NCI-H748 (cell line): ENCODE measurements around the gene PGAP1.

Experiments used
- DNase-seq: peaks from one replicate; lab custom pipeline; 2025; ENCODE audit not compliant: unreplicated experiment; lab: John Stamatoyannopoulos, UW

The PGAP1 gene, protein sequence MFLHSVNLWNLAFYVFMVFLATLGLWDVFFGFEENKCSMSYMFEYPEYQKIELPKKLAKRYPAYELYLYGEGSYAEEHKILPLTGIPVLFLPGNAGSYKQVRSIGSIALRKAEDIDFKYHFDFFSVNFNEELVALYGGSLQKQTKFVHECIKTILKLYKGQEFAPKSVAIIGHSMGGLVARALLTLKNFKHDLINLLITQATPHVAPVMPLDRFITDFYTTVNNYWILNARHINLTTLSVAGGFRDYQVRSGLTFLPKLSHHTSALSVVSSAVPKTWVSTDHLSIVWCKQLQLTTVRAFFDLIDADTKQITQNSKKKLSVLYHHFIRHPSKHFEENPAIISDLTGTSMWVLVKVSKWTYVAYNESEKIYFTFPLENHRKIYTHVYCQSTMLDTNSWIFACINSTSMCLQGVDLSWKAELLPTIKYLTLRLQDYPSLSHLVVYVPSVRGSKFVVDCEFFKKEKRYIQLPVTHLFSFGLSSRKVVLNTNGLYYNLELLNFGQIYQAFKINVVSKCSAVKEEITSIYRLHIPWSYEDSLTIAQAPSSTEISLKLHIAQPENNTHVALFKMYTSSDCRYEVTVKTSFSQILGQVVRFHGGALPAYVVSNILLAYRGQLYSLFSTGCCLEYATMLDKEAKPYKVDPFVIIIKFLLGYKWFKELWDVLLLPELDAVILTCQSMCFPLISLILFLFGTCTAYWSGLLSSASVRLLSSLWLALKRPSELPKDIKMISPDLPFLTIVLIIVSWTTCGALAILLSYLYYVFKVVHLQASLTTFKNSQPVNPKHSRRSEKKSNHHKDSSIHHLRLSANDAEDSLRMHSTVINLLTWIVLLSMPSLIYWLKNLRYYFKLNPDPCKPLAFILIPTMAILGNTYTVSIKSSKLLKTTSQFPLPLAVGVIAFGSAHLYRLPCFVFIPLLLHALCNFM

DNA sequence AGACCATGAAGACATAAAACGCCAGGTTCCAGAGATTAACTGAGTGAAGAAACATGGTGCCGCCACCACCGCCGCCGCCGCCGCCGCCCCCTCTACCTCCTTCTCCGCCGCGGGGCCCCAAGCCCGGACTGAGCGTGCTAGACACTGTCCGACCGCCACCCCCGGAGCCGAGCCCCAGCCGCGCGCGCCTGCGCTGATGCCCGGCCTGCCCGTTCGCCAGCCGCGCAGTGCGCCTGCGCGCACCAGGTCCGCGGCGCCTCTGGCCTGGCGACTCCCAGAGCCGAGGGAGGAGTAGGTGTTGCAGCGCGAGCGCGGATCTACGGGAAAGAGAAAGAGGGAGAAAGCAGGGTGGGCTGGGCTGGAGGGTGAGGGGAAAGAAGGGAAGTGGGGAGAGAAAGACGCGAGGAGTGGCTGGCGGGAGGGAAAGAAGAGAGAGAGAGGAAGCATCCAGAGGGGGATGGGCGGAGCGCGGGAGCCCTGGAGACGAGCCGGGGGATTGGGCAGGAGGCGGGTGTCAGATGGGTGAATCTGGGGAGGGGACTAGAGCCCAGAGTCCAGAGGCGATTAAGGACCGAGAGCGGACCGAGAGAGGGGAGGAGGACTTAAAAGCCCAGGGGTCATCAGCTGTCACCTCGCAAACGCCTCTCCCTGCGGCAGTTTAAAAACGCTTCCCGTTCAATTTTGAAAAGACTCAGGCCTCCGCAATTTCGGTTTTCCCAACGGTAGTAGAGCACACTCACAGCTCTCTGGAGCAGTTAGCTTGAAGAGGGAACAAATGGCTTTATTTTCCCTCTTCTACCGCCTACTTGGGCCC lies at the start of gene PGAP1:
Gene PGAP1 (minus strand): TSS at position 146 of the 814 bp plus-strand sequence. CDS start 91 bp downstream, at position 55.
- DNase-seq, result peak; percentile 100

DNA sequence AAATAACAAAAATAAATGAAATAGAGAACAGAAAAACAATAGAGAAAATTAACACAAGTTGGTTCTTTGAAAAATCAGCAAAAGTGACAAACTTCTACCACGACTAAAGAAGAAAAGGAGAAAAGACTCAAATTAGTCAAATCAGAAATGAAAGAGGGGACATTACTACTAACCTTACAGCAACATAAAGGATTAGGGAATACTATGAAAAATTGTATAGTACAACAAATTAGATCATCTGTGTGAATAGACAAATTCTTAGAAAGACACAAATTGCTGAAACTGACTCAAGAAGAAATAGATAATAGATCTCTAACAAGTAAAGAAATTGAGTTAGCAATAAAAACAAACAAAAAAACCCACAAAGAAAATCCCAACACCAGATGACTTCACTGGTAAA lies 48.5 kb upstream of the PGAP1 start:
- DNase-seq, result no peak

DNA sequence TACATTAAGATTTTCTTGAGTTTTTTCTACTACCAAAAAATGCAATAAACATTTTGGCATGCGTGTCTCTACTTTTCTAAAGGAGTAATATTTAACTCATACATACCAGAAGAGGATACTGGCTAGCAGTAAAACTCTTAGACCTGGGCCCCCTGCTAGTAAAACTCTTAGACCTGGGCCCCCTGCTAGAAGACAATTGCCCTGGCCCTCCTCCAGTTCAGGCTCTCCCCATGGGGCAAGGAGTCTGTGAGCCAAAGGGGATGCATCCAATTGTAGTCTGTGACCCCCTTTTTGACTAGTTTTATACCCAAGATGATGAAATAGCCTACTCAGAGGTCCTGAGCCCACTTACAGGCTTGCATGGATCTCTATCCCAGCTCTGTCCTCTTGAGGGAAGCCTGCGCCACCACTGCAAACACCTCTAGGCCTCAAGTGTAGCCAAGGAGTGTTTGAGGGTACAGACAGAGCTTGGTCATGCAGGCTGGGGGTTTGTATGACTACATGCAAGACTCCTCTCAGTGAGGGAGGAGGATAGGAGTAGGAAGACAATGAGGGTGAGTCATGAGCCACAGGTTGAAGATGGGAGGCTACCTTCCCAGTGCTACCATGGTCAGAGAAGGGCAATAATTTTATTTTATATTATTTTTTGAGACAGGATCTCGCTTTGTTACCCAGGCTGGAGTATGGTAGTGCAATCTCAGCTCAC lies 45.2 kb upstream of the PGAP1 start:
- no peak for DNase-seq

DNA sequence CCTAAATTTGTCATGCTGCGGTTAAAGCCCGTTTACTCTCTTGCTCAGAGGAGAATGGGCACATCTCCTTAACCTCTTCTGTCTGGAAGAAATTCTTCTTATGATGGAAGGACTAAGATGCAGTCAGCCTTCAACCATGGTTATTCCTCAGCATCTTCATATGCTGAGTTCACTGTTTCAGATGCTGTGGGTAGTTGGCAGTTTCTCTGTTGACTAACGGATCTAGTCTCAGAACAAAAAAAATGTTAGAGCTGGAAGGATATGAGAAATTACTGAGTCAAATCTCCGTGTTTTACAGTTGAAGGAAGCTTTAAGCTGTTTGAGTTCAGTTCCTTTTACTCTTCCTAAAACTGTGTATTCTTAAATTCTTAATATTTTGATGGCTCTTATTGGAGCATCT lies 43.6 kb upstream of the PGAP1 start:
- no peak for DNase-seq

DNA sequence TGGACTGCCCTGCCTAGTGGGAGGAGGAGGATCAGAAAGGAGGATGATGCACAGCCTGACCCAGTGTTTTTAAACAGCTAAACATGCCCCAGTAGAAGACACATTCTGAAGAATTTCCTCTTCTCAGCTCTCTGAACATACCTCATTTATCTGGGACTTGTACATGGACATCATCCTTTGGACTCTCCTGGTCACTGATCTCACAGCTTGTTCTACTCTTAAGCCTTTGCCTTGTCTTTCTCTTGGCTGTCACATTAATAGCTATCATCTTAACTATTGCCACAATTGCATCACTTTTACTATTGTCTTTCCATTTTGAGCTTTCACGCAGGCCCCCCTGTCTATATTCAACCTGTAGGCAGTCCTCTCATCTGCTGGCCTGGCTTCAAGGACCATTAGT lies 42.0 kb upstream of the PGAP1 start:
- DNase-seq, result no peak

DNA sequence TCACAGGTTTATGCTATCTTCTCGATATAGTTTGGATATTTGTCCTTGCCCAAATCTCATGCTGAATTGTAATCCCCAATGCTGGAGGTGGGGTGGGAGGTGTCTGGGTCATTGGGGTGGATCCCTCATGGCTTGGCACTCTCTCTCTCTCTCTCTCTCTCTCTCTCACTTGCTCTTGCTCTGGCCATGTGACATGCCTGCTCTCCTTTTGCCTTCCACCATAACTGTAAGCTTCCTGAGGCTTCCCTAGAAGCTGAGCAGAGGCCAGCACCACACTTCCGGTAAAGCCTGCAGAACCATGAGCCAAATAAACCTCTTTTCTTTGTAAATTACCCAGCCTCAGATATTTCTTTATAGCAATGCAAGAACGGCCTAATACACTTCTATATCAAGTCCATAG lies 41.3 kb upstream of the PGAP1 start:
- DNase-seq, result peak; percentile 60

DNA sequence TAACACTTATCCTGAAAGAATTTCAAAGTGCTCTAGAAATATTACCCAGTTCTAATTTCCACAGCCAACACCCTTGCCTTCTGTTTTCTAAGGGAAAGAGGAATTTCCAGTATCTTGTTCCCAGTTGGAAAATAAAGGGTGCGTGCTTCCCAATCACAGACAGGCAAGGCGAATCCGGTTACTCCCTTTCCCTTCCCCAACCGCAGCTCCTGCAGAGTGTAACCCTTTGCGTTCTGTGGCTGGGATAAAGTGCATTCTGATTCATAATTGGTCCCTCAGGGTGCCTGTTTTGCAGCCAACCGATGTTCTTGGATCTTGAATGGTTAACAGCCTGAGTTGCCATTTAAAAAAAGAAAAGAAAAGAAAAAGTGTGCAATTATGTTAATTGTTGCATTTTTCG lies 40.6 kb upstream of the PGAP1 start:
- DNase-seq, result peak; percentile 92

DNA sequence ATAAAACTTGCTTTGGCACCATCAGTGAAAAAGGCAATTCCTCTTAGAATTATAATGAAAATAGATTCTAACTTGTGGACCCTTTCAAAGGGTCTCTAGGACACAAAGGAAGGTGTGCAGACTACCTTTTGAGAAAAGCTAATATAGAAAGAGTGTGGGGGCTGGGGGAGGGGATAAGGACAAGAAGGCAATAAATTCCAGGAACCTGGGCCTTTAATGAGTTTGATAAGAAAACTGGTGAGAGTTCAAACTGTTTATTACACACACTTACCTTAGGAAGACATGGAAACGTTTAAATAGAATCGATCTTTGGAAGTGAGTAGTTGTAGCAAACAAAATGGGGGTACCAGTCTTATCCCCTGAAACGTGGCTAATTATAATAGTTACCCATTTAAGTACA lies 39.6 kb upstream of the PGAP1 start:
- DNase-seq, result no peak

DNA sequence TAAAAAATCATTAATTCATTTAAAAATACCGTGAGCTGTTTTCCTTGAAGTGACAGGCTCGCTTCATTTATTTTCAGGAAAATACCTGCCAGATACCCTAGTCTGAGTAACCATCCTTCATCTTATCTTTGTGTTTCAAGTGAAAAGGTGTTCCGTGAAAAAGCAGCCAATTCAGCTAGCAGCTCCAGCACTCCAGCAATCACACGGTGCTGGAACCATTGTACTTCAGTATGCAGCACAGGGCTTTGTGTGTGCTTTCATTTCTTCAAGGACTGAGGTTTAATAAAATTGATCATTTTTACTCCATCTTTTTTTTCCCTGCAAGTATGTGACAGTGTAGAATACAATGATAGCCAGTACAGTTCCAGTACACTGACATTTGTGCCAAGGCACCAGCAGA lies 39.1 kb upstream of the PGAP1 start:
- peak; percentile 47 for DNase-seq

DNA sequence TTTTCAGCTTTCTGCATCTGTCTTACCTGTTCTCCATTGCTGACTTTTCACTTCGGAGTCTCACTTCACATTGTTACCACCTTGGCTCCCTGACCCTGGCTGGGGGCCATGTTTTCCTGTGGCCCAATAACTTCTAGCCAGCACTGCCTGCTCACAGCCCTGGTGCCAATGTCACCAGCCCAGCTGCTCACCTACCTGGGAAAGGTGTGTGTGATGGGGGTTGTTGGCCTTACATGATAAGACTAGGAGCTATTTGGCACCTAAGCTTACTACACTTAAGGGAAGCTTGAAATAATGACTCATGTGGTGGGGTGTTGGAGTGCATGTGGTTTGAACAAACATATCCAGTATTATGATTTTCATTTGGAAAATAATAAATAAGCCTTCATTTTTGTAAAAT lies 37.5 kb upstream of the PGAP1 start:
- DNase-seq, result no peak

DNA sequence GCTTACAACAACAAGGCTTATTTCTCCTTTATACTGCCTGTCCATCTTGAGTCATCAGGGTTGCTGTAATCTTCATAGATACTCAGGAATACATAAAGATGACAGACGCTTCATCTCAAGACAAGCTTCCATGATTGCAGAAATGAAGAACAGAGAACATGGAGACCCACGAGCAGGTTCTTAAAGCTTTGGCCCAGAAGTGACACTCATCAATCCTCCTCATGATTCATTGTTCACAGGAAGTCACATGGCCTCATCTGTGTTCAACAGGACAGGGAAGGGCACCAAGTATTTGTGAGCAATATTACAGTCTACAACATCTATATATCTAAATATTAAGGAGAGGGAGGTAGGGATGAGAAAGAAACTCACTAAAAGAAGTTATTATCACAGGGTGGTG lies 36.5 kb upstream of the PGAP1 start:
- no peak for DNase-seq

DNA sequence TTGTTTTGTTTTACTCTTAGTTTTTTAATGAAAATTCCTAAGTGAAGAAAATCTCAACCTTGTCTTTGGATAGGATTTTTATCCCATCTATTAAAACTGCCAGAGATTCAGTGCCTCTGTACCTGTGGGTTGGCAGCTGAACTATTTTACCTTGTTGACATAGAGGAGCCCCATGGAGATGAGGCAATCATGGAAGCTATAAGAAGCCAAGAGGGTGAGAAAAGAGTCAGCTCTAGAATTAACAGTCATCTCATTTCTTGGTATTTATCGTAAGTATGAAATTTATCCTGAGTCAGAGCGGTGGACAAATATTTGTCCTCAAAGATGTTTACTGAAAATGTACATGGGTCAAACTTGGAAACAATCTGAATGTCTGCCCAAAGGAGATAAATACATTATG lies 35.8 kb upstream of the PGAP1 start:
- peak; percentile 33 for DNase-seq

DNA sequence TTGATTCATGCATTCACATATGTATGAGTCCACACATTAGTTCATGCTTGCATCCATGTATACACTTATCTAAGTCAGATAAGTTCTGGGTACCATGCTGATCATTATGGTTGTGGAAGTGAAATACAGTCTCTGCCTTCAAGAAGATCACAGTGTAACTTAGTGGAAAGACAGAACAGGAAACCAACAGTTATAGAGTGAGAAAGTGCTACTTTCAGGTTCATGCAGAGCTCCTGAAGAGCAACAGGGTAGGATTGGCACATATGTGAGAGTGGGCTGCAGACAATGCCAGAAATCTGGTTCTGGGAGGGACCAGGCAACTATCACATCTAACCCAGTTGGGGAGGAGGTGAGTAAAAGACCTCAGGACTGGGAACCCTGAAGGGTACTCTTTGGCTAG lies 35.4 kb upstream of the PGAP1 start:
- no peak for DNase-seq

DNA sequence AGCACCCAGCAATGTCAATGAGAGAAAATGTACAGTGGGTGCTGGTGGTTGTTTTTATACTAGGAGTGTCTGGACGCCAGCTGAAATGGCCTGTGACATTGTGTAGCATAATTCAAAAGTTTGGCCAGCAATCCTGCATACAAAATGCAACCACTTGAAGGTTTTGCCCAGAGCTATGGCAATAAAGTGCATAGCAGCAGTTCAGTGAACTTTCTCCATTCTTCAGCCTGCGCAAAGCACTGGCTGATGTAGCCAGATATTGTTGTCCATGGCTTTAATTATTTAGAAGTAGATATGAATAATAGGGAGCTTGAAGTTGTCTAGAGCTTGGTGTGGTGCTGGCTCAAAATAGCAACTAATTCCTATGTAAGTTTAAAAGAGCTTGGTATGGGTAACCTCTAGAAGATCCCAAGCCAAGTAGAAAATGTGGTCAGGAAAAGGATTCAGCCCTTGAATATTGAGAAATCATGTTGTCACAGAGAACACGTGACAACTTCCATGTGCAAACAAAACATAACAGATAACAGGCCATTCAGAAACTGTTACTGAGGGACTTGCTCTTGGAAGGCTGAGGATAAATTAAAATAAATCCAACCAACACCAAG lies 33.3 kb upstream of the PGAP1 start:
- DNase-seq, result peak; percentile 63

DNA sequence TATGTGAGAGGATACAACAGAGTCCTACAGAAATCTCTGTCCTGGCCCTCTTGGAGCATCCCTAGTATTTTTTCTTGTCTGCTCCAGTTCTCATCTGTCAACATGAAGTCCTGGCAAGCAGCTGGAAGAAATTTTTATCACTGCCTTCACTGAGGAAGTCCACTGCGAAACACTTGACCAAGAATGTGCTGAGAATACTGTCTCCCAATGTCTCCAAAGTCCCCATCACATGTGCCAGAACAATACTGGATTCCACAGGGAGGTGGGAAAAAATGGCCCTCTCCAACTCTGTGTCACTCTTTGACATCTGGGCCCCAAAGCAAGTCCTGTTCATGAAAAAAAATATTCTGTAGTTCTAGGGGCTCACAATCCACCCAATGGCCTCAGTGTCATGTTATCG lies 32.8 kb upstream of the PGAP1 start:
- DNase-seq, result no peak

DNA sequence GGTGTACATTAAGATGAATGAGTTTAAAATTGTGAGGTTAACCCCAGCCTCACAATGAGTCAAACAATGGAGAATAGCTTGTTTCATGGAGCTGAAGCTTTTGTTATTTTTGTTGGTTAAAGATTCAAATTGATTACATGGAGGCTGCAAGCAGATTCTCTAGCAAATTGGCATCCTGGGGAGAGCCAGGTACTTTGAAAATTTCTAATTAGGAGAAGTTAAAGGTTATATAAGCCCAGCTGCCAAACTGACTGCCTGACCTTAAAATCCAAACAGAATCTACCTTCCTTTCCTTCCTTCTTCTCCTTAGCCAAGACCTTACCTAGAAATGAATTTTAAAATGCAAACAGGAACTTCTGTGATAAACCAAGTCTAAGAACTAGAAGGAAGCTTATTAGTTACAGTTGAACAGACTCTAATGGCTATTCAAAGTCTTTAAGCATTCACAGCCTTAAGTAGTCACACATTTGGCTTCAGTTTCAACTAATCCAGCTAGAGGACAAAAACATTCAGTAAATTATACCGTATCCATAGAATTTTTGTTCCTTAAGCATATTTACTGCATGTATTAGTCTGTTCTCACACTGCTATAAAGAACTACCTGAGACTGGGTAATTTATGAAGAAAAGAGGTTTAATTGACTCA lies 31.5 kb upstream of the PGAP1 start:
- DNase-seq, result peak; percentile 74

DNA sequence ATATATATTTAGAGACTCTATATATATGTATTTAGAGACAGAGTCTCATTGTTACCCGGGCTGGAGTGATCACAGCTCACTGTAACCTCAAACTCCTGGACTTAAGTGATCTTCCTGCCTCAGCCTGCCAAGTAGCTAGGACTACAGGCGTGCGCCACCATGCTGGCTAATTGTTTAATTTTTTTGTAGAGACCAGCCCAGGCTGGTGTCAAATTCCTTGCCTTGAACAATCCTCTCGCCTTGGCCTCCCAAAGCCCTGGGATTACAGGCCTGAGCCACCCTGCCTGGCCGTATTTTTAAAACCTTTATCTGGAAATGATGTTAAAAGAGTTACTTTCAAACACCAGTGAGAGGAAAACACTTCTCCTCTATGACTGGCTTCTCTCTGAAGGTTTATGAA lies 30.9 kb upstream of the PGAP1 start:
- DNase-seq, result peak; percentile 74

DNA sequence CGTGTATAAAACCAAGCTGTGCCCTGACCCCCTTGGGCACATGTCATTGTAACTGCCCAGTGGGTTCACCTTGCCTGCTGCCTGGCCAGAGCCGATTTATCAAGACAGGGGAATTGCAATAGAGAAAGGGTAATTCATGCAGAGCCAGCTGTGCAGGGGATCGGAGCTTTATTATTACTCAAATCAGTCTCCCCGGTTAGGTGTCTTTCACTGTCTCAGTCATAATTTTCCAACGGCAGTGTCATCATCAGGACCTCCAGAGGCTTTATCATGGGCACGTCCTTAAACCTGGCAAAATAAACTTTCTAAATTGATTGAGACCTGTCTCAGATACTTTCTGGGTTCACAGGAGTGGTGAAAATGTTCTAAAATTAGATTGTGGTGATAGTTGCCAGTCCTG lies 29.6 kb upstream of the PGAP1 start:
- no peak for DNase-seq

DNA sequence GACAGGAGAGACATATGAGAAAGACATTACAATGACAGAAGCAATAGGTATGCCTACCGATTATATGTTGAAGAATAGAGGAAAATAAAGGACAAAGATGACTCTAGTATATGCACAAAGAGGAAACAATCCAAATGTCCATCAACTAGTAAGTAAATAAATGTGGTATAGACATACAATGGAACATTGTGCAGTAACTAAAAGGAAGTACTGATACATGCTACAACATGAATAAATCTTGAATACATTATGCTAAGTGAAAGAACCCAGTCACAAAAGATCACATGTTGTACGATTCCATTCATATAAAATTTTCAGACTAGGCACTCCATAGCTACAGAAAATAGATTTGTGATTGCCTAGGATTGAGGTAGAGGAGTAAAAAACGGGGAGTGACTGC lies 28.5 kb upstream of the PGAP1 start:
- DNase-seq, result peak; percentile 78

DNA sequence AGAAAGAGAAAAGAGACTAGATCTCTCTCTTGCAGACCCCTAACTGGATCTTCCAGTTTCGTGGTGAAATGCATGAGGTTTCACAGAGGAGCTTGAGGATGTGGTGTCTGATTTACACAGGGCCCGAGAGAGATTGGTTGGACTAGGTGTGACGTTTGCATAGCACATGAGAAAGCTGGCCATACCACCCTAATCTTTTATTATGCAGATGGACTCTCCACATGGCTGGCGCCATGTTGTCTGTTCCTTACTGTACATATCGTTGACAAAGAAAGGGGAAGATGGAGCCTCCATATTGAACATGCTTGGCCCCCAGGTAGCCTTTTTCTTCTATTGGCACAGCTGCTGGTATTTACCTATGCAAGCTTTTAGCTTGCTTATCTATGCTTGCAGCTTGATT lies 27.5 kb upstream of the PGAP1 start:
- peak; percentile 100 for DNase-seq
